HG02571 (cell line): Measurements from ENCODE around the gene PPP1R37.

Source experiments
- ATAC-seq: cut with Tn5 transposase; IDR thresholded peaks from one replicate; pipeline ENCODE4 v1.9.1; 2021; ENCODE audit warnings: mild to moderate bottlenecking, moderate library complexity; ENCODE audit not compliant: unreplicated experiment

The PPP1R37 gene

GRCh38 chr19:45092747-45093678 is at the start of gene PPP1R37:
Gene PPP1R37, plus strand, starts transcription at chr19:45093179. Its CDS starts 147 bp downstream, at chr19:45093326.
- peak; percentile 50 for ATAC-seq

GRCh38 chr19:45045671-45046353 is 47.2 kb upstream of the PPP1R37 start:
- no peak for ATAC-seq

GRCh38 chr19:45046355-45046754 is 46.6 kb upstream of the PPP1R37 start:
- no peak for ATAC-seq

GRCh38 chr19:45047188-45047797 is 45.7 kb upstream of the PPP1R37 start:
- no peak for ATAC-seq

- ATAC-seq: no peak
Observed at GRCh38 chr19:45049073-45049736, 43.8 kb upstream of the PPP1R37 start.

GRCh38 chr19:45050036-45050435 is 42.9 kb upstream of the PPP1R37 start:
- no peak for ATAC-seq

GRCh38 chr19:45051929-45052579 is 40.9 kb upstream of the PPP1R37 start:
- no peak for ATAC-seq

GRCh38 chr19:45056831-45057230 is 36.1 kb upstream of the PPP1R37 start:
- ATAC-seq: no peak

- no peak for ATAC-seq
Observed at GRCh38 chr19:45057444-45057843, 35.5 kb upstream of the PPP1R37 start.

GRCh38 chr19:45058622-45059159 is 34.3 kb upstream of the PPP1R37 start:
- no peak for ATAC-seq

- ATAC-seq: no peak
Observed at GRCh38 chr19:45059258-45059965, 33.6 kb upstream of the PPP1R37 start.

GRCh38 chr19:45061965-45062364 is 31.0 kb upstream of the PPP1R37 start:
- no peak for ATAC-seq

- ATAC-seq: no peak
Observed at GRCh38 chr19:45063851-45064801, 28.9 kb upstream of the PPP1R37 start.

GRCh38 chr19:45066921-45067661 is 25.9 kb upstream of the PPP1R37 start:
- ATAC-seq: no peak

- ATAC-seq: no peak
Observed at GRCh38 chr19:45068041-45068440, 24.9 kb upstream of the PPP1R37 start.

- ATAC-seq: no peak
Observed at GRCh38 chr19:45069056-45069455, 23.9 kb upstream of the PPP1R37 start.

- no peak for ATAC-seq
Observed at GRCh38 chr19:45070214-45070613, 22.8 kb upstream of the PPP1R37 start.
